ENCODE results near the gene TUSC2. TPM values are rescaled to one million over a fixed set of nuclear protein-coding genes. Genes with fewer than 3 reads are reported as not detected.

TUSC2 gene
- polyA plus RNA-seq, 1 of the 3 experiments (the other 2 are of a cell fraction), result 58.7 TPM

- no peak for TF ChIP-seq SMC3 (IDR thresholded peaks at IDR 0.05; ENCODE audit: low read depth, low read length)
- TF ChIP-seq TAF1 (IDR thresholded peaks at IDR 0.05; ENCODE audit: borderline replicate concordance, low read depth, low read length), result no peak
- TF ChIP-seq RCOR1 (IDR thresholded peaks at IDR 0.05; ENCODE audit: low read length), result no peak
- no peak for TF ChIP-seq FOXJ3 (CRISPR knock-in tag; IDR thresholded peaks at IDR 0.05)
- no peak for TF ChIP-seq TCF12 (IDR thresholded peaks at IDR 0.05)
- TF ChIP-seq RAD21 (IDR thresholded peaks at IDR 0.05; ENCODE audit: low read length), result no peak
- TF ChIP-seq MEF2A (IDR thresholded peaks at IDR 0.05; ENCODE audit: borderline replicate concordance, low read depth), result no peak
Observed at GRCh38 chr3:50333744-50334328, 5.8 kb upstream of the TUSC2 start (continued).

- Histone ChIP-seq H2AFZ (ENCODE audit: low read depth) (no peak overlapping the region), H3K4me1 (ENCODE audit: control insufficient read depth in 1 of 2, insufficient read depth in 2 of 2, low read depth in 1 of 2, low read length in 1 of 2) (peaks cover 5 to 33% of the 10 kb centered on the region in 2 experiments; a peak in 3 of 4 replicates), H3F3A (replicated peaks; ENCODE audit: insufficient read depth) (peaks cover 30% of the 10 kb centered on the region), H3K4me3 (ENCODE audit: low read depth in 2 of 2, low read length in 1 of 2) (no peak overlapping the region), H3K27me3 (ENCODE audit: insufficient read depth) (no peaks in the 10 kb centered on the region), H3K27ac (ENCODE audit: low read depth in 2 of 2, low read length in 1 of 2) (no peak overlapping the region), H3K9me2 (no peaks in the 10 kb centered on the region), H3K36me3 (replicated peaks in 1 of 2; ENCODE audit: control insufficient read depth in 1 of 2, insufficient read depth in 2 of 2, low read length in 1 of 2) (peaks cover 10 to 27% of the 10 kb centered on the region in 2 experiments), H3K79me2 (ENCODE audit: insufficient read depth) (peaks cover 76% of the 10 kb centered on the region), H3K9me3 (no peaks in the 10 kb centered on the region), H3K4me2 (no peak overlapping the region), H3K9ac (no peak overlapping the region), H4K20me1 (ENCODE audit: insufficient read depth) (peaks cover 10% of the 10 kb centered on the region; the same call in 1 of the 2 replicates)
- DNase-seq, result no peak
- TF ChIP-seq EP300 (IDR thresholded peaks at IDR 0.05; ENCODE audit: borderline replicate concordance in 1 of 2, low read depth in 1 of 2, low read length in 1 of 2) (no peak), GATA2 (CRISPR knock-in tag; IDR thresholded peaks at IDR 0.05) (no peak), RCOR1 (IDR thresholded peaks at IDR 0.05; ENCODE audit: low read length) (no peak), FOXJ3 (CRISPR knock-in tag; IDR thresholded peaks at IDR 0.05) (no peak), SMC3 (IDR thresholded peaks at IDR 0.05; ENCODE audit: low read depth, low read length) (no peak), FOXM1 (IDR thresholded peaks at IDR 0.05; ENCODE audit: low read depth) (no peak), SIN3A (IDR thresholded peaks at IDR 0.05; ENCODE audit: borderline replicate concordance, low read depth, low read length) (no peak), ELF1 (IDR thresholded peaks at IDR 0.05) (no peak), CHD2 (IDR thresholded peaks at IDR 0.05; ENCODE audit: low read length, partially characterized antibody) (no peak), IRF3 (IDR thresholded peaks at IDR 0.05; ENCODE audit: low read depth, low read length) (no peak)
- TF ChIP-seq, protein P1, sequence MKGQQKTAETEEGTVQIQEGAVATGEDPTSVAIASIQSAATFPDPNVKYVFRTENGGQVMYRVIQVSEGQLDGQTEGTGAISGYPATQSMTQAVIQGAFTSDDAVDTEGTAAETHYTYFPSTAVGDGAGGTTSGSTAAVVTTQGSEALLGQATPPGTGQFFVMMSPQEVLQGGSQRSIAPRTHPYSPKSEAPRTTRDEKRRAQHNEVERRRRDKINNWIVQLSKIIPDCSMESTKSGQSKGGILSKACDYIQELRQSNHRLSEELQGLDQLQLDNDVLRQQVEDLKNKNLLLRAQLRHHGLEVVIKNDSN (IDR thresholded peaks at IDR 0.05; ENCODE audit: borderline replicate concordance, low read depth), result no peak
- CTCF ChIA-PET, result interaction anchor here (1.1 kb wide), 2 partner anchors 16 to 211 kb away, joined by 3 to 4 read pairs; no protein-coding TSS in a partner anchor
- 100% methylated on average over 12 of the region's 19 CpGs for WGBS (ENCODE audit: low lambda C conversion rate)
- POLR2A ChIA-PET, result no interaction called here
Observed at GRCh38 chr3:50331364-50331907, 3.4 kb upstream of the TUSC2 start.
